Liver (tissue), 9 donors: Measurements from ENCODE around the gene BTNL8. TPM values are rescaled to one million over a fixed set of nuclear protein-coding genes. Genes with fewer than 3 reads are reported as not detected.

Source experiments
- DNase-seq: peaks from one replicate; pipeline ENCODE4 v3.0.0-alpha.2; 2017; ENCODE audit warnings: low spot score
- H3K27ac ChIP-seq, 2 donors: one replicate each; pipeline ENCODE4 v1.7.0; 2013; ENCODE audit warnings: inconsistent platforms in 2 of 2, low read length in 2 of 2, control low read depth in 1 of 2, low read depth in 1 of 2, mild to moderate bottlenecking in 1 of 2
- H3K27me3 ChIP-seq, 4 donors: one replicate each; pipeline versions ENCODE4 v1.6.1 to v1.7.0; 2013; ENCODE audit warnings: low read length in 3 of 4, inconsistent platforms in 1 of 4, mild to moderate bottlenecking in 1 of 4, moderate library complexity in 1 of 4; ENCODE audit not compliant: control insufficient read depth in 4 of 4, insufficient read depth in 4 of 4
- H3K36me3 ChIP-seq, 4 donors: one replicate each; pipeline versions ENCODE4 v1.6.1 to v1.7.0; 2013; ENCODE audit warnings: low read length in 3 of 4, mild to moderate bottlenecking in 3 of 4, low read depth in 1 of 4, moderate library complexity in 1 of 4; ENCODE audit not compliant: control insufficient read depth in 4 of 4, insufficient read depth in 3 of 4
- H3K4me1 ChIP-seq, 4 donors: one replicate each; pipeline versions ENCODE4 v1.6.1 to v1.7.0; 2013; ENCODE audit warnings: low read length in 3 of 4, mild to moderate bottlenecking in 3 of 4, moderate library complexity in 1 of 4; ENCODE audit not compliant: control insufficient read depth in 4 of 4, insufficient read depth in 4 of 4
- H3K4me3 ChIP-seq, 3 donors: one replicate each; pipeline versions ENCODE4 v1.6.1 to v1.7.0; 2013; ENCODE audit warnings: low read length in 3 of 3, control low read depth in 1 of 3, low read depth in 1 of 3, mild to moderate bottlenecking in 1 of 3
- H3K9ac ChIP-seq, 2 donors: one replicate each; pipeline ENCODE4 v1.7.0; 2013; ENCODE audit warnings: low read length in 2 of 2, mild to moderate bottlenecking in 2 of 2, moderate library complexity in 2 of 2, control low read depth in 1 of 2, low read depth in 1 of 2
- H3K9me3 ChIP-seq, 4 donors: one replicate each; pipeline versions ENCODE4 v1.6.1 to v1.7.0; 2013; ENCODE audit warnings: low read length in 3 of 4; ENCODE audit not compliant: control insufficient read depth in 4 of 4
- ATF3 ChIP-seq: IDR thresholded peaks from 2 replicates; pipeline ENCODE4 v1.6.1; 2016; ENCODE audit warnings: antibody characterized with exemption
- CTCF ChIP-seq: fragments of 150-350 bp; IDR thresholded peaks from 2 replicates; pipeline ENCODE4 v1.5.1; 2017; ENCODE audit warnings: improper control_type of control experiment, low read depth, low read length; ENCODE audit not compliant: missing input control
- FOXA1 ChIP-seq: IDR thresholded peaks from 2 replicates; pipeline ENCODE4 v1.6.1; 2016; ENCODE audit warnings: antibody characterized with exemption
- JUND ChIP-seq, 2 donors: IDR thresholded peaks; 2 replicates each; pipeline ENCODE4 v1.6.1; 2016; ENCODE audit warnings: antibody characterized with exemption in 2 of 2
- MAX ChIP-seq: IDR thresholded peaks from 2 replicates; pipeline ENCODE4 v1.6.1; 2016; ENCODE audit warnings: antibody characterized with exemption
- RAD21 ChIP-seq, 2 donors: IDR thresholded peaks; 2 replicates each; pipeline ENCODE4 v1.6.1; 2016; ENCODE audit warnings: antibody characterized with exemption in 2 of 2, mild to moderate bottlenecking in 2 of 2
- REST ChIP-seq: IDR thresholded peaks from 2 replicates; pipeline ENCODE4 v1.6.1; 2016; ENCODE audit warnings: antibody characterized with exemption, mild to moderate bottlenecking
- SP1 ChIP-seq: IDR thresholded peaks from 2 replicates; pipeline ENCODE4 v1.6.1; 2018; ENCODE audit warnings: antibody characterized with exemption, mild to moderate bottlenecking
- ZBTB33 ChIP-seq: IDR thresholded peaks from 2 replicates; pipeline ENCODE4 v1.6.1; 2016; ENCODE audit warnings: antibody characterized with exemption
- WGBS: extraction: QIAGEN DNeasy Blood & Tissue Kit; methylation state at CpG from one replicate; pipeline ENCODE4 v1.1.7; 2013; 5-methylcytosine and 5-hydroxymethylcytosine counted together
- polyA plus RNA-seq, 2 donors: library from polyadenylated mRNA; stranded (reverse) in 1 of 2; unstranded in 1 of 2; fragments of 200-250 nt in 1 of 2; fragments of >200 nt in 1 of 2; fragmentation: Nextera tagmentation in 1 of 2; extraction: Ambion mirVana in 1 of 2; gene quantifications; one replicate each; pipeline versions ENCODE4 v1.2.1 to v1.2.3, GENCODE V29; 2013 to 2015
- total RNA-seq, 2 donors: library from RNA; depleted of rRNA; stranded (reverse); fragments of >200 nt; gene quantifications; one replicate each; pipeline ENCODE4 v1.2.3, GENCODE V29; 2014
- donor health status: healthy.
- donor health status: healthy.
- donor health status: healthy.
- donor health status: healthy.
- donor health status: healthy.

The BTNL8 gene
- total and polyA plus RNA-seq, 4 donors: 0.14 to 0.67 (median 0.56) TPM

- H3K4me1 ChIP-seq: no peaks in the 10 kb centered on the region
- no peaks in the 10 kb centered on the region for H3K27me3 ChIP-seq
- DNase-seq: no peak
- H3K9ac ChIP-seq: no peak overlapping the region
- H3K9me3 ChIP-seq: peaks cover 0 to 4% (median 0%) of the 10 kb centered on the region in 4 donors
- no peak overlapping the region for H3K27ac ChIP-seq
- no peak for TF ChIP-seq CTCF
- TF ChIP-seq RAD21 (IDR thresholded peaks at IDR 0.05): no peak
- no peak for TF ChIP-seq ATF3
- TF ChIP-seq ZBTB33: no peak
- no peak for TF ChIP-seq SP1
- TF ChIP-seq MAX: no peak
- TF ChIP-seq REST: no peak
- H3K4me3 ChIP-seq: no peak overlapping the region
- 76% methylated on average over 6 of the region's 6 CpGs for WGBS
- no peaks in the 10 kb centered on the region for H3K36me3 ChIP-seq
These were observed 77.6 kb downstream of the BTNL8 start for GRCh38 chr5:180976518-180976917.

GRCh38 chr5:180977852-180978251, 78.9 kb downstream of the BTNL8 start:
- Histone ChIP-seq H3K4me1 (no peaks in the 10 kb centered on the region), H3K27ac (no peak overlapping the region), H3K9me3 (peaks cover 0 to 2% (median 0%) of the 10 kb centered on the region in 4 donors), H3K4me3 (no peak overlapping the region), H3K36me3 (no peaks in the 10 kb centered on the region), H3K27me3 (no peaks in the 10 kb centered on the region), H3K9ac (no peak overlapping the region)
- DNase-seq: no peak
- no peak for TF ChIP-seq JUND (IDR thresholded peaks at IDR 0.05)
- no peak for TF ChIP-seq SP1
- no peak for TF ChIP-seq ATF3
- TF ChIP-seq RAD21 (IDR thresholded peaks at IDR 0.05): no peak
- no peak for TF ChIP-seq FOXA1
- TF ChIP-seq REST: no peak
- 59% methylated on average over 1 of the region's 1 CpG for WGBS
